Loucy (cell line): ENCODE results near the gene PRKN.

Experiments used
- H2AFZ ChIP-seq: fragments of 200-600 bp; sonication (generic); 2 replicates; pipeline ENCODE4 v1.6.0; 2016; ENCODE audit warnings: antibody characterized with exemption, mild to moderate bottlenecking, low read length, moderate library complexity
- H3F3A ChIP-seq: fragments of 200-600 bp; 2 replicates; pipeline ENCODE4 v1.6.0; 2016; ENCODE audit warnings: antibody characterized with exemption, low read depth, mild to moderate bottlenecking
- H3K27me3 ChIP-seq: fragments of 200-600 bp; sonication (generic); 2 replicates; pipeline ENCODE4 v1.6.1; 2014; ENCODE audit warnings: low read length, mild to moderate bottlenecking; ENCODE audit not compliant: insufficient read depth, poor library complexity, severe bottlenecking
- H3K36me3 ChIP-seq: fragments of 200-600 bp; sonication (generic); 2 replicates; pipeline ENCODE4 v1.6.1; 2016; ENCODE audit warnings: low read length; ENCODE audit not compliant: insufficient read depth
- H3K4me1 ChIP-seq: fragments of 200-600 bp; sonication (generic); 2 replicates; pipeline ENCODE4 v1.5.1; 2014; ENCODE audit warnings: low read length, mild to moderate bottlenecking; ENCODE audit not compliant: insufficient read depth, poor library complexity, severe bottlenecking
- H3K4me2 ChIP-seq: fragments of 200-600 bp; sonication (generic); 2 replicates; pipeline ENCODE4 v1.6.0; 2014; ENCODE audit warnings: antibody characterized with exemption, low read length, low read depth, mild to moderate bottlenecking; ENCODE audit not compliant: poor library complexity, severe bottlenecking
- H3K4me3 ChIP-seq: fragments of 200-600 bp; sonication (generic); 2 replicates; pipeline ENCODE4 v1.5.1; 2014; ENCODE audit warnings: low read length, mild to moderate bottlenecking, mixed read lengths; ENCODE audit not compliant: poor library complexity, severe bottlenecking
- H3K79me2 ChIP-seq: fragments of 200-600 bp; sonication (generic); 2 replicates; pipeline ENCODE4 v1.6.1; 2014; ENCODE audit warnings: low read length; ENCODE audit not compliant: insufficient read depth
- H3K9ac ChIP-seq: fragments of 200-600 bp; sonication (generic); 2 replicates; pipeline ENCODE4 v1.6.0; 2014; ENCODE audit warnings: mild to moderate bottlenecking, low read depth, low read length, moderate library complexity; ENCODE audit not compliant: poor library complexity, severe bottlenecking
- H3K9me2 ChIP-seq: fragments of 200-600 bp; sonication (generic); replicated peaks from 2 replicates; pipeline ENCODE4 v1.6.1; 2016; ENCODE audit warnings: low read depth, low read length, mixed read lengths
- H3K9me3 ChIP-seq: fragments of 200-600 bp; sonication (generic); 2 replicates; pipeline ENCODE4 v1.6.1; 2014; ENCODE audit warnings: mild to moderate bottlenecking, antibody characterized with exemption, low read length, low read depth; ENCODE audit not compliant: insufficient read depth
- H4K20me1 ChIP-seq: fragments of 200-600 bp; sonication (generic); 2 replicates; pipeline ENCODE4 v1.6.0; 2014; ENCODE audit warnings: antibody characterized with exemption, low read length, mild to moderate bottlenecking; ENCODE audit not compliant: insufficient read depth, poor library complexity, severe bottlenecking
- EZH2phosphoT487 ChIP-seq: fragments of 200-600 bp; IDR thresholded peaks from 2 replicates; pipeline ENCODE4 v1.6.1; 2018; ENCODE audit warnings: antibody characterized with exemption, mild to moderate bottlenecking, moderate library complexity, borderline replicate concordance
- TF ChIP-seq, protein P1 (sequence below): fragments of 200-600 bp; sonication (generic); conservative IDR thresholded peaks from 2 replicates; pipeline ENCODE4 v1.5.1; 2014; ENCODE audit warnings: mild to moderate bottlenecking, antibody characterized with exemption, low read length

The PRKN gene

DNA sequence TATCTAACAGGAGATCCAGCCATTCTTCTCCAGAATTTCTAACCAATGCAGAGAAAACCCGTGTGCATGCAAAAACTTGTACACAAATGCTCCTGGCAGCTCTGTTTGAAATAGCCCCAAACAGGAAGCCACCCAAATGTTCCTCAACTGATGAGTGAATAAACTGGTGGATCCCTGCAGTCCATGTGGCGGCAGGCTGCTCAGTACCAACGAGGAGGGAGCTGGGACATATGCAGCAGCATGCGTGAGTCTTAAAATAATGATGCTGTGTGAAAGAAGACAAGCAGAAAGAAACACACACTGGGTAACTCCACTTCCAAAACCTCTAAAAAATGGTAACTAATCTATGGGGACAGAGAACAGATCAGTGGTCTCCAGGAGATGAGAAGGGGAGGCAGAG is 911.6 kb downstream of the PRKN start:
- Histone ChIP-seq H3K36me3 (no peaks in the 10 kb centered on the region), H3K9ac (no peak overlapping the region), H3K4me2 (no peak overlapping the region), H3K79me2 (no peaks in the 10 kb centered on the region), H3K27me3 (no peaks in the 10 kb centered on the region), H4K20me1 (no peaks in the 10 kb centered on the region), H3K4me1 (no peaks in the 10 kb centered on the region), H3K4me3 (no peak overlapping the region), H3K9me3 (no peaks in the 10 kb centered on the region; the same call in 1 of the 2 replicates), H3F3A (no peaks in the 10 kb centered on the region), H3K9me2 (no peaks in the 10 kb centered on the region), H2AFZ (no peak overlapping the region)
- TF ChIP-seq, protein P1, sequence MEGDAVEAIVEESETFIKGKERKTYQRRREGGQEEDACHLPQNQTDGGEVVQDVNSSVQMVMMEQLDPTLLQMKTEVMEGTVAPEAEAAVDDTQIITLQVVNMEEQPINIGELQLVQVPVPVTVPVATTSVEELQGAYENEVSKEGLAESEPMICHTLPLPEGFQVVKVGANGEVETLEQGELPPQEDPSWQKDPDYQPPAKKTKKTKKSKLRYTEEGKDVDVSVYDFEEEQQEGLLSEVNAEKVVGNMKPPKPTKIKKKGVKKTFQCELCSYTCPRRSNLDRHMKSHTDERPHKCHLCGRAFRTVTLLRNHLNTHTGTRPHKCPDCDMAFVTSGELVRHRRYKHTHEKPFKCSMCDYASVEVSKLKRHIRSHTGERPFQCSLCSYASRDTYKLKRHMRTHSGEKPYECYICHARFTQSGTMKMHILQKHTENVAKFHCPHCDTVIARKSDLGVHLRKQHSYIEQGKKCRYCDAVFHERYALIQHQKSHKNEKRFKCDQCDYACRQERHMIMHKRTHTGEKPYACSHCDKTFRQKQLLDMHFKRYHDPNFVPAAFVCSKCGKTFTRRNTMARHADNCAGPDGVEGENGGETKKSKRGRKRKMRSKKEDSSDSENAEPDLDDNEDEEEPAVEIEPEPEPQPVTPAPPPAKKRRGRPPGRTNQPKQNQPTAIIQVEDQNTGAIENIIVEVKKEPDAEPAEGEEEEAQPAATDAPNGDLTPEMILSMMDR: no peak
- no peak for TF ChIP-seq EZH2phosphoT487

DNA sequence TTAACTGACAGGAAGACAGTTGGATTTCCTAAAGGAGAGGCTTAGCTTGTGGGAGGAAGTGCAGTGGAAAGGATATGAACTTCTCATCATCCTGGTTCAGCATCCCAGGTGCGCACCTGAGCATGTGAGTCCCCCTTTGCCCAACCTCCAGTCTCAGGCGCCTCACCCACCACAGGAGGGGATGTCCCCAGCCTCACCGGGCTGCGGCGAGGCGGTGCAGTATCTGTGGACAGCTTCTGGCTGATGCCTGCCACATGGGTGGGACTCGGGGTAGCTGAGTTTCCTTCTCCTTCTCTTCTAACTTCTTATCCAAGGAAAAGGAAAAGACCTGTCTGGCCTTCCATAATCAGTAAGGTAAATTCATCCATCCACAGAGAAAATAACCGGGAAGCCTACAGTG is 914.4 kb downstream of the PRKN start:
- no peak overlapping the region for H2AFZ ChIP-seq
- no peak overlapping the region for H3K4me2 ChIP-seq
- TF ChIP-seq, protein P1: no peak
- TF ChIP-seq EZH2phosphoT487: no peak
- no peaks in the 10 kb centered on the region for H3K36me3 ChIP-seq
- no peaks in the 10 kb centered on the region for H3K4me1 ChIP-seq
- H3F3A ChIP-seq: no peaks in the 10 kb centered on the region
- no peaks in the 10 kb centered on the region for H3K9me2 ChIP-seq
- no peaks in the 10 kb centered on the region; the same call in 1 of the 2 replicates for H3K9me3 ChIP-seq
- no peaks in the 10 kb centered on the region for H3K79me2 ChIP-seq
- no peak overlapping the region for H3K9ac ChIP-seq
- H4K20me1 ChIP-seq: no peaks in the 10 kb centered on the region
- no peak overlapping the region for H3K4me3 ChIP-seq
- H3K27me3 ChIP-seq: no peaks in the 10 kb centered on the region

DNA sequence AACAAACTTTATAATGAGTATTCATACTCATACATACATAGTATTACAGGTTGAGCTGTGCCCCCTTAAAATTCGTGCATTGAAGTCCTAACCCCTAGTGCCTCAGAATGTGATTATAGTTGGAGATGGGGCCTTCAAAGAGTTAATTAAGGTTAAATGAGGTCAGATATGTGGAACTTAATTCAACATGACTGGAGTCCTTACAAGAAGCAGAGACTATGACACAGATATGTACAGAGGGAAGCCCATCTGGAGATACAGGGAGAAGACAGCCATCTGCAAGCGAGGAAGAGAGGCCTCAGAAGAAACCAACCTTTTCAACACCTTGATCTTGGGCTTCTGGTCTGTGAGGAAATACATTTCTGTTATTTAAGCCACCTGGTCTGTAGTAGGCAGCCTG is 917.6 kb downstream of the PRKN start:
- Histone ChIP-seq H2AFZ (no peak overlapping the region), H3F3A (no peaks in the 10 kb centered on the region), H3K4me2 (no peak overlapping the region), H3K79me2 (no peaks in the 10 kb centered on the region), H3K9ac (no peak overlapping the region), H3K4me1 (no peaks in the 10 kb centered on the region), H3K4me3 (no peak overlapping the region), H3K9me2 (no peaks in the 10 kb centered on the region), H3K27me3 (no peaks in the 10 kb centered on the region), H3K9me3 (no peaks in the 10 kb centered on the region; the same call in 1 of the 2 replicates), H4K20me1 (no peaks in the 10 kb centered on the region), H3K36me3 (no peaks in the 10 kb centered on the region)
- TF ChIP-seq EZH2phosphoT487: no peak
- TF ChIP-seq, protein P1: no peak
